Right atrium auricular region (tissue), 2 donors: ENCODE data around the gene UPK1B. TPM values are rescaled to one million over a fixed set of nuclear protein-coding genes. Genes with fewer than 3 reads are reported as not detected.

Experiments
- DNase-seq: peaks from one replicate; pipeline ENCODE4 v3.0.0-alpha.2; 2019; ENCODE audit warnings: low spot score
- H3K27ac ChIP-seq, 2 donors: fragments of 200-600 bp; sonication (generic); 1 replicate in 1 of 2; 2 replicates in 1 of 2; pipeline ENCODE4 v1.5.1; 2016 to 2019
- H3K27me3 ChIP-seq, 2 donors: fragments of 200-600 bp; sonication (generic); one replicate each; pipeline versions ENCODE4 v1.5.1 to v1.6.0; 2017 to 2019
- H3K36me3 ChIP-seq: fragments of 200-600 bp; sonication (generic); one replicate; pipeline ENCODE4 v1.5.1; 2016
- H3K4me1 ChIP-seq, 2 donors: fragments of 200-600 bp; sonication (generic); one replicate each; pipeline versions ENCODE4 v1.5.1 to v1.6.0; 2017 to 2019
- H3K4me3 ChIP-seq, 2 donors: fragments of 200-600 bp; sonication (generic); 1 replicate in 1 of 2; 2 replicates in 1 of 2; pipeline ENCODE4 v1.5.1; 2017 to 2019; ENCODE audit warnings: mild to moderate bottlenecking in 1 of 2, moderate library complexity in 1 of 2
- H3K9me3 ChIP-seq, 2 donors: fragments of 200-600 bp; sonication (generic); one replicate each; pipeline ENCODE4 v1.5.1; 2019
- CTCF ChIP-seq, 2 donors: fragments of 200-600 bp; sonication (generic); IDR thresholded peaks; one replicate each; pipeline ENCODE4 v1.5.1; 2019; ENCODE audit warnings: antibody characterized with exemption in 2 of 2
- total RNA-seq, 2 donors: library from RNA; depleted of rRNA; stranded (reverse); fragments of >200 nt; gene quantifications; one replicate each; pipeline ENCODE4 v1.1.0, GENCODE V29; 2016

UPK1B gene
- total RNA-seq, 2 donors from 2014 or later, result 5.2 to 19.1 TPM

GRCh38 chr3:119221779-119222320 lies 48.5 kb downstream of the UPK1B start:
- TF ChIP-seq CTCF (IDR thresholded peaks at IDR 0.05), result no peak
- H3K27ac ChIP-seq, result no peak overlapping the region
- DNase-seq, result no peak
- H3K9me3 ChIP-seq, result no peaks in the 10 kb centered on the region
- no peaks in the 10 kb centered on the region for H3K4me1 ChIP-seq
- H3K36me3 ChIP-seq, result peaks cover 67% of the 10 kb centered on the region
- no peaks in the 10 kb centered on the region for H3K27me3 ChIP-seq
- no peak overlapping the region for H3K4me3 ChIP-seq

DNA sequence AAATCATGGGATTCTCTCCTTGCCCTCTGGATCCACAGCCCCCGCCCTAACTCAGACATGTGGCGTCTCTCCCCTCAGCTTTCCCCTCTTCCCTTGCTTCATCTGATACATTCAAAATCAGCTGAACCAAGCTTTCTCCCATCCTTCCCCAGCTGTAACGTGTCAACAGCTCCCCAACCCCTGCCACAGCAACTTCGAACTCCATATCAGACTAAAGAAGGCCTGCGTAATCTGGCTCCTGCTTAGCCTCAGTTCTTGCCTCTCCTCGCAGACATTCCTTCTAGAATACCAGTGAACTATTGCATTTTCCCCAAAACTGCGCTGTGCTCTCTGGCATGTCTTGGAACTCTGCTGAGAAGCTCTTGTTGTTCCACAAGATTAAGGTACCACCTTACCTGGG lies 49.0 kb downstream of the UPK1B start:
- H3K4me1 ChIP-seq, result no peaks in the 10 kb centered on the region
- peaks cover 67% of the 10 kb centered on the region for H3K36me3 ChIP-seq
- no peaks in the 10 kb centered on the region for H3K9me3 ChIP-seq
- no peaks in the 10 kb centered on the region for H3K27me3 ChIP-seq
- no peak overlapping the region for H3K4me3 ChIP-seq
- TF ChIP-seq CTCF (IDR thresholded peaks at IDR 0.05), result no peak
- no peak overlapping the region for H3K27ac ChIP-seq
- DNase-seq, result no peak

DNA sequence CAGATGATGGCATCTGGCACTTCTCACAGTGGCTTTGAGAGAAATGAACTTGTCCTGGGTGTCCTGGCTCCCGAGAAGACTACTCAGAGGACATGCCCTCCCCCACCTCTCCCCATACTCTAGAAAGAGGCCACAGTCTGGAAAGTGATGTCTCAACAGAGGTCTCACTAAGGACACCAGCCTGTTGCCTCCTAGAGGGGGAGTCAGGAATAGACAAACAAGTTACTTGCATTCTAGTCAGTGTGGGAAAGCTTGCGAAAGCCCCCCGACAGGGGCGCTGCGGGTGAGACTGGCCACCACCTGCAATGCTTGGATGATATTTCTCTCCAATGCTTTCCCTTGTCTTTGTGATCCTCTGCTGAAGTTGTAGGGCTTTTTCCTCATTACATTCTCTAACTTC lies 50.1 kb downstream of the UPK1B start:
- Histone ChIP-seq H3K36me3 (peaks cover 70% of the 10 kb centered on the region), H3K4me1 (no peaks in the 10 kb centered on the region), H3K4me3 (no peak overlapping the region), H3K9me3 (no peaks in the 10 kb centered on the region), H3K27me3 (no peaks in the 10 kb centered on the region), H3K27ac (no peak overlapping the region)
- no peak for TF ChIP-seq CTCF (IDR thresholded peaks at IDR 0.05)
- DNase-seq, result no peak

DNA sequence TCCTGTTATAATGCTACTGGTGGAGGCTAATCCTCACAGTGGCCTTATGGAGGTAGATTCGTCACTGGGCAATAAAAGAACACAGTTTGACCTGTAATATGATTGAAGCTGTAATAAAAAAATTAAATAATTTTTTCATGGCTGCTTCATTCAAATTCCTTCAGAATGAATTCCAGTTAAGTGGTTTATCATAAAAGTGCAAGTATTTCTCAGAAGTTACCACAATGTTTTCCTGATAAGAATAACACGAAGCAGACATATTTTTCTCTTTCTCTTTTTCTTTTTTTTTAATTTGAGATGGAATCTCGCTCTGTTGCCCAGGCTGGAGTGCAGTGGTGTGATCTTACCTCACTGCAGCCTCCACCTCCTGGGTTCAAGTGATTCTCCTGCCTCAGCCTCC lies 51.7 kb downstream of the UPK1B start:
- Histone ChIP-seq H3K27me3 (no peaks in the 10 kb centered on the region), H3K4me1 (no peaks in the 10 kb centered on the region), H3K36me3 (peaks cover 71% of the 10 kb centered on the region), H3K9me3 (no peaks in the 10 kb centered on the region), H3K27ac (no peak overlapping the region), H3K4me3 (no peak overlapping the region)
- DNase-seq, result no peak
- TF ChIP-seq CTCF (IDR thresholded peaks at IDR 0.05), result no peak

GRCh38 chr3:119227070-119227850 lies 53.9 kb downstream of the UPK1B start:
- Histone ChIP-seq H3K4me3 (no peak overlapping the region), H3K9me3 (no peaks in the 10 kb centered on the region), H3K27ac (no peak overlapping the region), H3K27me3 (no peaks in the 10 kb centered on the region), H3K4me1 (no peaks in the 10 kb centered on the region), H3K36me3 (peaks cover 65% of the 10 kb centered on the region)
- no peak for DNase-seq
- TF ChIP-seq CTCF (IDR thresholded peaks at IDR 0.05), result no peak
